ENCODE results near the gene LRRC7. TPM values are rescaled to one million over a fixed set of nuclear protein-coding genes. Genes with fewer than 3 reads are reported as not detected.

The LRRC7 gene
- total RNA-seq, 1 experiment from 2014 or later, result 0.14 TPM

DNA sequence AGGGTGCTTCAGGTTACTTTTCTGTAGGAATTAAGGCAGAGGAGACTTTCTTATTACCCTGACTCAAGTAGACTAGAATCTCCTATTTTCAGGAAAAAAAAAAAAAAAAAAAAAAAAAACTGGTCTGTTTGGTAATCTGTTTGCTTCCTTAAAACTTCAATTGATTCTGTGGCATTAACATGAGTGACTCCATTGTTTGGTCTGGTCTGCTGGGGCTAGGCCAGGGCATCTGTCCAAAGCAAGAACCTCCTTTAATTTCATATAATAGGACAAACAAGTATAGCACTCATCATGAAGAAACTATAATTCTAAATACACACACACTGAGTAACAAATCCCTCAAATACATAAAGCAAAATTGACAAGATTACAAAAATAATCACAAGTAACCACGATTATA is 32.9 kb upstream of the LRRC7 start:
- CTCF ChIA-PET, result no interaction called here
- DNase-seq, result peak; percentile 14
- Mint-ChIP-seq H3K36me3 (ENCODE audit: insufficient read depth, unreplicated experiment) (peaks cover 6% of the 10 kb centered on the region), H3K9me3 (ENCODE audit: low read depth, unreplicated experiment) (no peaks in the 10 kb centered on the region), H3K27ac (ENCODE audit: unreplicated experiment) (no peak overlapping the region), H3K27me3 (ENCODE audit: unreplicated experiment) (no peaks in the 10 kb centered on the region), H3K4me3 (ENCODE audit: low read depth, unreplicated experiment) (no peak overlapping the region), H3K4me1 (ENCODE audit: low read depth, unreplicated experiment) (peaks cover 33% of the 10 kb centered on the region)
- BruUV-seq (replicated peaks), result no TSS peak
- TF ChIP-seq, protein P1, sequence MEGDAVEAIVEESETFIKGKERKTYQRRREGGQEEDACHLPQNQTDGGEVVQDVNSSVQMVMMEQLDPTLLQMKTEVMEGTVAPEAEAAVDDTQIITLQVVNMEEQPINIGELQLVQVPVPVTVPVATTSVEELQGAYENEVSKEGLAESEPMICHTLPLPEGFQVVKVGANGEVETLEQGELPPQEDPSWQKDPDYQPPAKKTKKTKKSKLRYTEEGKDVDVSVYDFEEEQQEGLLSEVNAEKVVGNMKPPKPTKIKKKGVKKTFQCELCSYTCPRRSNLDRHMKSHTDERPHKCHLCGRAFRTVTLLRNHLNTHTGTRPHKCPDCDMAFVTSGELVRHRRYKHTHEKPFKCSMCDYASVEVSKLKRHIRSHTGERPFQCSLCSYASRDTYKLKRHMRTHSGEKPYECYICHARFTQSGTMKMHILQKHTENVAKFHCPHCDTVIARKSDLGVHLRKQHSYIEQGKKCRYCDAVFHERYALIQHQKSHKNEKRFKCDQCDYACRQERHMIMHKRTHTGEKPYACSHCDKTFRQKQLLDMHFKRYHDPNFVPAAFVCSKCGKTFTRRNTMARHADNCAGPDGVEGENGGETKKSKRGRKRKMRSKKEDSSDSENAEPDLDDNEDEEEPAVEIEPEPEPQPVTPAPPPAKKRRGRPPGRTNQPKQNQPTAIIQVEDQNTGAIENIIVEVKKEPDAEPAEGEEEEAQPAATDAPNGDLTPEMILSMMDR (IDR thresholded peaks at IDR 0.05; ENCODE audit: unreplicated experiment), result no peak
- intact Hi-C loops (cut with micrococcal nuclease; ENCODE audit: unreplicated experiment), result no loop called here

DNA sequence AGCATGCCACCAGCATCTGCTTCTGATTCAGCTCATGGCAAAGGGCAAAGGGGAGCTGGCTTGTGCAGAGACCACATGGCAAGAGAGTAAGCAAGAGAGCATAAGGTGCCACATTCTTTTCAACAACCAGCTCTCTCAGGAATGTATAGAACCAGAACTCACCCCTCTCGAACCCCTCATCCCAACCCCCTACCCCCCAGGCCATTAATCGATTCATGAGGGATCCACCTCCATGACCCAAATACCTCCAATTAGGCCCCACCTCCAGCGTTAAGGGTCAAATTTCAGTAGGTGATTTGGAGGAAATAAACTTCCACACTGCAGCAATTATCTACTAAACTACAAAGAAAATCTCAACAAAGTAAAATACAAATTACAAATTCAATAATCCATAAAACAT is 32.2 kb upstream of the LRRC7 start:
- intact Hi-C loops (cut with micrococcal nuclease; ENCODE audit: unreplicated experiment), result no loop called here
- DNase-seq, result peak; percentile 18
- CTCF ChIA-PET, result no interaction called here
- no peak overlapping the region for H3K4me3 Mint-ChIP-seq (ENCODE audit: low read depth, unreplicated experiment)
- no peak overlapping the region for H3K27ac Mint-ChIP-seq (ENCODE audit: unreplicated experiment)
- no TSS peak for BruUV-seq (replicated peaks)
- TF ChIP-seq, protein P1 (IDR thresholded peaks at IDR 0.05; ENCODE audit: unreplicated experiment), result no peak
- H3K4me1 Mint-ChIP-seq (ENCODE audit: low read depth, unreplicated experiment), result peaks cover 33% of the 10 kb centered on the region
- H3K36me3 Mint-ChIP-seq (ENCODE audit: insufficient read depth, unreplicated experiment), result peaks cover 6% of the 10 kb centered on the region
- no peaks in the 10 kb centered on the region for H3K9me3 Mint-ChIP-seq (ENCODE audit: low read depth, unreplicated experiment)
- no peaks in the 10 kb centered on the region for H3K27me3 Mint-ChIP-seq (ENCODE audit: unreplicated experiment)

DNA sequence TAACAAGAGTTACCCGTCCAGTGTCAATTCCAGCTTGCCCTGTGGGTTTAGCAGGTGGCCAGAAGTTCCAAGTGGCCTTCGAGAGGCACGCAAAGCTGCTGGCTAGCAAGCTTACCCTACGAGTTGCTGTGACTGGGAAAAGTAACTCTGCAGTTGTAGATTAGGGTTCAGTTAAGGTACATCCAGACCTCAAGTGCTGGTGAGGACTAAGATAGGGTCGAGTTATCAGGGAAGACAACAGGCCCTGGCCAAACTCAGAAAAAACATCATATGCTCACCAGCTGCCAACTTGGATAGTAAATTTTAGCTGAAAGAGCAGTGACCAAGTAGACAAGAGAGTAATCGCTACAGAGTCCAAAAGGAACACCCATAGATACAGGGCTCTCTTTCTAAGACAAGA is 27.7 kb upstream of the LRRC7 start:
- BruUV-seq (replicated peaks), result no TSS peak
- H3K27ac Mint-ChIP-seq (ENCODE audit: unreplicated experiment), result no peak overlapping the region
- H3K4me1 Mint-ChIP-seq (ENCODE audit: low read depth, unreplicated experiment), result peaks cover 6% of the 10 kb centered on the region
- no peak overlapping the region for H3K4me3 Mint-ChIP-seq (ENCODE audit: low read depth, unreplicated experiment)
- CTCF ChIA-PET, result no interaction called here
- H3K27me3 Mint-ChIP-seq (ENCODE audit: unreplicated experiment), result no peaks in the 10 kb centered on the region
- TF ChIP-seq, protein P1 (IDR thresholded peaks at IDR 0.05; ENCODE audit: unreplicated experiment), result no peak
- intact Hi-C loops (cut with micrococcal nuclease; ENCODE audit: unreplicated experiment), result no loop called here
- H3K36me3 Mint-ChIP-seq (ENCODE audit: insufficient read depth, unreplicated experiment), result no peaks in the 10 kb centered on the region
- DNase-seq, result no peak
- no peaks in the 10 kb centered on the region for H3K9me3 Mint-ChIP-seq (ENCODE audit: low read depth, unreplicated experiment)

DNA sequence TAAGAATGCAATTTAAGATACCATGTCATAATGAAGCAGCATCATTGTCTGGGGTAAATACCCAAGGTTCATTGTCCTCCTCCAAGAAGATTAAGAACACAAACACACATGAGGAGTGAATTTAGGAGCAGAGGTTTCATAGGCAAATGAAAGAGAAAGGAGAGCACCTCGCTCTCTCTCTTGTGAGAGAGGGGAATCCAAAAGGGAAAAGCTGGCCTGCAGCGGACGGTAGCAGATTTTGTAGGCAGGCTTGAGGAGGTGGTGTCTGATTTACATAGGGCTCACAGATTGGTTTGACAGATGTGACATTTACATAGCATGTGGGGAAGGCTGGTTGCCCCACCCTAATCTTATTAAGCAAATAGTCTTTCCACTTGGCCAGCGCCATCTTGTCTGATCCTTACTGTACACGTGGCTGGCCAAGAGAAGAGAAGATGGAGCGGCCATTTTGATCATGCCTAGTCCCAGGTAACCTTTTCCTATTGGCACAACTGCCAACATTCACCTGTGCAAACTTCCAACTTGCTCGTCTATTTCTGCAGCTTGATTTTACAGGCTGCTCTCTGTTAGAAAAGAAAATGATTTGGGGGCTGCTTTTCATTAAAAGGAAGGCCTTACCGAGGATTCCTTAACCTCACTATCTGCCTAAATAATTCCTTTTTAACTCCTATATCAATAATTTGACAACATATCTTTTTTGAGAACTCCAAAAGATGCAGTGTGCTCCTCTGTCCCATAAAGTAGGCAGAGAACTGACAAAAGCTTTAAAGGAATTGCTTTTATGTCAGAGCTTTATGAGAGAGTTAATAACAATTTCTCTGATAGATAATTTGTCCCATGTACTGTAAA is 16.0 kb upstream of the LRRC7 start:
- CTCF ChIA-PET, result no interaction called here
- no peak overlapping the region for H3K4me3 Mint-ChIP-seq (ENCODE audit: low read depth, unreplicated experiment)
- no peak for DNase-seq

More for the DNA sequence above, 16.0 kb upstream of the LRRC7 start:
- Mint-ChIP-seq H3K36me3 (ENCODE audit: insufficient read depth, unreplicated experiment) (no peaks in the 10 kb centered on the region), H3K9me3 (ENCODE audit: low read depth, unreplicated experiment) (no peaks in the 10 kb centered on the region), H3K4me1 (ENCODE audit: low read depth, unreplicated experiment) (no peaks in the 10 kb centered on the region), H3K27ac (ENCODE audit: unreplicated experiment) (no peak overlapping the region), H3K27me3 (ENCODE audit: unreplicated experiment) (no peaks in the 10 kb centered on the region)
- BruUV-seq (replicated peaks), result no TSS peak
- intact Hi-C loops (cut with micrococcal nuclease; ENCODE audit: unreplicated experiment), result no loop called here
- TF ChIP-seq, protein P1 (IDR thresholded peaks at IDR 0.05; ENCODE audit: unreplicated experiment), result no peak
